IPS DF 6.9 (cell line): Measurements from ENCODE around the gene PRSS53.

Source experiments
- DNase-seq: peaks from one replicate; pipeline ENCODE4 v3.0.0-alpha.2; 2013; ENCODE audit warnings: low read depth, low spot score
- H3K27ac ChIP-seq: one replicate; pipeline ENCODE4 v1.5.1; 2013; ENCODE audit warnings: low read length, control low read depth
- H3K27me3 ChIP-seq: 2 replicates; pipeline ENCODE4 v1.6.1; 2013; ENCODE audit warnings: mild to moderate bottlenecking, low read length; ENCODE audit not compliant: control insufficient read depth, insufficient read depth
- H3K36me3 ChIP-seq: 2 replicates; pipeline ENCODE4 v1.6.1; 2013; ENCODE audit warnings: low read length; ENCODE audit not compliant: control insufficient read depth, insufficient read depth
- H3K4me1 ChIP-seq: 2 replicates; pipeline ENCODE4 v1.6.1; 2013; ENCODE audit warnings: low read length; ENCODE audit not compliant: control insufficient read depth, insufficient read depth
- H3K4me3 ChIP-seq: 2 replicates; pipeline ENCODE4 v1.5.1; 2013; ENCODE audit warnings: mild to moderate bottlenecking, low read length
- H3K9me3 ChIP-seq: 2 replicates; pipeline ENCODE4 v1.6.1; 2013; ENCODE audit warnings: low read length, inconsistent platforms; ENCODE audit not compliant: control insufficient read depth, insufficient read depth
- WGBS: extraction: QIAGEN DNeasy Blood & Tissue Kit; methylation state at CpG from one replicate; pipeline ENCODE4 v1.1.7; 2013; ENCODE audit warnings: mixed read lengths, missing lambda C conversion rate; ENCODE audit not compliant: insufficient read length, insufficient coverage; 5-methylcytosine and 5-hydroxymethylcytosine counted together

The PRSS53 gene

GRCh38 chr16:31092330-31092729 lies 3.6 kb upstream of the PRSS53 start:
- Histone ChIP-seq H3K9me3 (no peaks in the 10 kb centered on the region), H3K4me3 (no peak overlapping the region), H3K27ac (no peak overlapping the region), H3K36me3 (peaks cover 10% of the 10 kb centered on the region; the same call in 1 of the 2 replicates), H3K4me1 (peaks cover 2% of the 10 kb centered on the region; the same call in 1 of the 2 replicates), H3K27me3 (no peaks in the 10 kb centered on the region)
- no CpG with 5 or more reads among the region's 5 CpGs for WGBS
- DNase-seq = no peak

GRCh38 chr16:31090540-31090939 lies 1.8 kb upstream of the PRSS53 start:
- no peaks in the 10 kb centered on the region for H3K27me3 ChIP-seq
- no peak overlapping the region for H3K4me3 ChIP-seq
- WGBS = no CpG with 5 or more reads among the region's 2 CpGs
- H3K27ac ChIP-seq = no peak overlapping the region
- H3K9me3 ChIP-seq = no peaks in the 10 kb centered on the region
- peaks cover 2% of the 10 kb centered on the region; the same call in 1 of the 2 replicates for H3K4me1 ChIP-seq
- peaks cover 10% of the 10 kb centered on the region; the same call in 1 of the 2 replicates for H3K36me3 ChIP-seq
- no peak for DNase-seq

- WGBS = no CpG with 5 or more reads among the region's 8 CpGs
- Histone ChIP-seq H3K36me3 (peaks cover 13% of the 10 kb centered on the region), H3K9me3 (no peaks in the 10 kb centered on the region), H3K27ac (no peak overlapping the region), H3K27me3 (no peaks in the 10 kb centered on the region), H3K4me3 (no peak overlapping the region), H3K4me1 (peaks cover 2% of the 10 kb centered on the region; the same call in 1 of the 2 replicates)
- DNase-seq = no peak
Measured at GRCh38 chr16:31089199-31089598, 456 bp upstream of the PRSS53 start.

- H3K9me3 ChIP-seq = no peaks in the 10 kb centered on the region
- H3K36me3 ChIP-seq = peaks cover 13% of the 10 kb centered on the region
- no peak for DNase-seq
- H3K4me3 ChIP-seq = no peak overlapping the region
- no peak overlapping the region for H3K27ac ChIP-seq
- no peaks in the 10 kb centered on the region for H3K4me1 ChIP-seq
- no peaks in the 10 kb centered on the region for H3K27me3 ChIP-seq
- no CpG with 5 or more reads among the region's 5 CpGs for WGBS
Measured at GRCh38 chr16:31087971-31088370, 772 bp downstream of the PRSS53 start.

- WGBS = no CpG with 5 or more reads among the region's 8 CpGs
- Histone ChIP-seq H3K4me1 (no peaks in the 10 kb centered on the region), H3K36me3 (peaks cover 13% of the 10 kb centered on the region), H3K9me3 (no peaks in the 10 kb centered on the region), H3K27ac (no peak overlapping the region), H3K4me3 (no peak overlapping the region), H3K27me3 (no peaks in the 10 kb centered on the region)
- DNase-seq = no peak
Measured at GRCh38 chr16:31087481-31087880, 1.3 kb downstream of the PRSS53 start.

GRCh38 chr16:31086629-31086906 lies 2.2 kb downstream of the PRSS53 start:
- Histone ChIP-seq H3K27me3 (no peaks in the 10 kb centered on the region), H3K27ac (no peak overlapping the region), H3K9me3 (no peaks in the 10 kb centered on the region), H3K36me3 (peaks cover 13% of the 10 kb centered on the region), H3K4me3 (no peak overlapping the region), H3K4me1 (no peaks in the 10 kb centered on the region)
- WGBS = no CpG with 5 or more reads among the region's 6 CpGs
- DNase-seq = no peak

- H3K9me3 ChIP-seq = no peaks in the 10 kb centered on the region
- no peaks in the 10 kb centered on the region for H3K27me3 ChIP-seq
- H3K4me3 ChIP-seq = no peak overlapping the region; the same call in 1 of the 2 replicates
- no peak for DNase-seq
- no peak overlapping the region for H3K27ac ChIP-seq
- H3K4me1 ChIP-seq = no peaks in the 10 kb centered on the region
- peaks cover 15% of the 10 kb centered on the region for H3K36me3 ChIP-seq
- WGBS = no CpG with 5 or more reads among the region's 18 CpGs
Measured at GRCh38 chr16:31085873-31086628, 2.7 kb downstream of the PRSS53 start.

GRCh38 chr16:31085411-31085810 lies 3.3 kb downstream of the PRSS53 start:
- peaks cover 16% of the 10 kb centered on the region for H3K36me3 ChIP-seq
- H3K27ac ChIP-seq = no peak overlapping the region
- no peaks in the 10 kb centered on the region for H3K9me3 ChIP-seq
- no CpG with 5 or more reads among the region's 8 CpGs for WGBS
- no peaks in the 10 kb centered on the region for H3K27me3 ChIP-seq
- no peaks in the 10 kb centered on the region for H3K4me1 ChIP-seq
- H3K4me3 ChIP-seq = no peak overlapping the region
- no peak for DNase-seq

GRCh38 chr16:31084584-31085302 lies 4.0 kb downstream of the PRSS53 start:
- no peak for DNase-seq
- Histone ChIP-seq H3K27me3 (no peaks in the 10 kb centered on the region), H3K4me1 (no peaks in the 10 kb centered on the region), H3K36me3 (peaks cover 21% of the 10 kb centered on the region), H3K4me3 (no peak overlapping the region), H3K27ac (no peak overlapping the region), H3K9me3 (no peaks in the 10 kb centered on the region)
- WGBS = no CpG with 5 or more reads among the region's 16 CpGs

- Histone ChIP-seq H3K4me3 (no peak overlapping the region), H3K27me3 (no peaks in the 10 kb centered on the region), H3K36me3 (peaks cover 24% of the 10 kb centered on the region), H3K4me1 (no peaks in the 10 kb centered on the region), H3K9me3 (no peaks in the 10 kb centered on the region), H3K27ac (no peak overlapping the region)
- DNase-seq = no peak
- no CpG with 5 or more reads among the region's 13 CpGs for WGBS
Measured at GRCh38 chr16:31083981-31084380, 4.8 kb downstream of the PRSS53 start.
